ENCODE data around the gene SPATA32.
A peak's percentile ranks its signal among the peaks of the same experiment; 100 is the strongest.

SPATA32 gene

DNA sequence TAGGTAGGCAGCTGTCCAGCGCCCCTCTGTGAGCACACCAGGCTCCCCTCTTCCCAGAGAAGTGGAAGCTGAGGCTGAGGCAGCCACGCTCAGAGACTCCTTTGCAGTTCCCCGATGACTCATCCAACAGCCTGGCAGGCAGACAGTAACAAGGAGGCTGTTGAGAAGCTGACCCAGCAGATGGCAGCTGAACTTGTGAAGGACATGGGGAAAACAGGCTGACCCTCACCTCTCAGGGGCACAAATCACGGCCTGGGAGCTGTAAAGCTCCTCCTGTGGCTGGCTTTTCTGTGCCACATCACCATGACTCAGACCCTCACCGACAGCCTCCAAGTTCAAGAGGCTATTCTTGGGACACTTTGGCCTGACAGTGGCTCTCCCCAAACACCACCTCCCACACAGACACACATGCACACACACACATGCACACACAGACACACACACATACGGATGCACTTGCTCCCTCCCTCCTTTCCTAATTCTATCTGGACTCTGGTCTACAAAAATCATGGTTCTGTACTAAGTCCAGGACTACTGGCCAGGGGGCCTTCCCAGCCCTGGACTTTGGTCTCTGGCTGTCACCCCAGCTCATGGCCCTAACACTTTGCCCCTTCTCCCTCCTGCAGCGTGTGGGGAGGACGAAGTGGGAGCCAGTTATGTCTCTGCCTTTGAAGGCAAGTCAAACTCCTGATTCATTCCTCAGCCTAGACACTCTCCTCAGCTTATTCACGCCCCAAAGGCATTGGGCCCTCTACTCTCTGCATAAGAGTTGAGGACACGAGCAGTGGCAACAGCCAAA is 31.7 kb upstream of the SPATA32 start:
- DNase-seq: peak; percentile 93

DNA sequence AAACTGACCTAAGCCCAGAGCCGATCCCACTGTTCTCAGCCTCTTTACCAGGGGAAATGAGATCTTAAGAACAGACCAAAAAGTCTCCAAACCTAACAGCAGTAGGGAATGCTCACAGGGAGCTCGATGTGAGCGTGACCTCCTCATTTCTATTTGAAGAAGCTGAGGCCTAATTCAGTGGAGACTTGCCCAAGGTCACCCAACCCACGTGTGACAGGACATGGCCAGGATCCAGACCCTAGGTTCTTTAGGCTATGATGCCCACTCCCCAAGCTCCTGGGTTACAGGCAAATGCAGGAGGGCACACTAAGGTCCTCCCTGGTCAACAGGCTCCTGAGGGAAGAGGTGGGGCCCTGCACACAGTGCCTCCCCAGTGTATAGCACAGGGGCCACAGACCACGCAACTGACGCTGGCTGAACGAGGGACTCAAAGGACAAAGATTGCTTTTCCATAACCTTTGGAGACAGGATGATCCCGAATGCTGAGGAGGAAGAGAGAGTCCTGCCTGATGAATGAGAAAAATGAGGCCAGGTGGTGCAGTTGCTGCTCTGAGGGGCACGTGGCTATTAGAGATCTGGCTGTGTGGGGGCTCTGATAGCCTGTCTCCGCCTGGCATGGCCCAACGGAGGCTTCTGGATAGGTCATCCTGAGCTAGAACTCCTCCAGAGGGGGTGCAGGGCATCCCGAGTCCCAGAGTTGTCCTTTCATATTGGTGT is 31.0 kb upstream of the SPATA32 start:
- DNase-seq: no peak

DNA sequence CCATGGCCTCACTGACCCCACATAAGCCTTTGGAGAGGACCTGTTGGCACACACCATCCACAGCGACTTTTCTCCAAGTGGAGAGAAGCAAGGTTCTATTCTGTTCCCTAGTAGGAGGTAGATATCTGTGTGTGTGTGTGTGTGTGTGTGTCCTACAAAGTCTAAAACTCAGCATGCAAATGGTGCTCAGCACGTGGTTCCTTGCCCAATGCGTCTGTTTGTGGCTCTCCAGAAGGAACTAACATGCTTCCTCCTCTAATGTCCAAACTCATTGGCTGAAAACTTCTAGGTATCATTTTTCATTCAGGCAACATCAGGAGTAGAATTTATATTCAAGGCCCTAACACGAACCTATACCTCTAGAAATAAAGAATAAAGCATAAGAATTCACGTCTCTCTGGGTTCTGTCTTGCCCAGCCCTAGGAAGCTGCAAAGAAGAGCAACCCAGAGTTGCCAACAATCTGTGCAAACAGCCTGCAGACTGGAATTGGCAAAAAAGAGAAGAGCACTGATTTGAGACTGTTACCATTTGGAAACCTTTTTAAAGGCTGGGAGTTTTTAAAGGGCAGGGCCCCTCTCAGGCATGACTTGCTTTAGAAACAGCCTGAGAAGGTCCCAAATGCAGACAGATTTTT is 29.4 kb upstream of the SPATA32 start:
- DNase-seq: no peak

DNA sequence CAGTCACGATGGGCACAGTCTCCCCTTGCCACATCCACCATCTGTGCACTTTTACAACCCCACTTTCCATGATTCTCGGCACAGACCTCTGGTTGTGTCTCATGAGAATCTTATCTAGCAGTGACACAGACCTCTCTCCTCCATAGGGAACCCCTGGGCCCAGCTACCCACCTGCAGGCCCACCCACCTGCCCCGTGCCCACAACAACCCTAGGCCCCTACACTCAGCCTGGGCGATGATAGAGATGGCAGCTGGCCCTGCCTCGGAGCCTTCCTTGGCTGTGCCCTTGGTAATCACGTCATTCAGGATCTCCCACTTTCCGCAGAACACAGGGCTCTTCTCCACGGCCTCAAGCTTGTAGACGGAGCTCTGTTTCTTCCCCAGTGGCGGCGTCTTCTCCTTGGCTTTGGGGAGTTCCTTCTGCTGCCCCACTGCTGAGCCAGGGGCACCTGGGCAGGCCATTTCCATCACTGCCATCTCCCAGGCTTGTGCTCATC is 28.4 kb upstream of the SPATA32 start:
- no peak for DNase-seq

DNA sequence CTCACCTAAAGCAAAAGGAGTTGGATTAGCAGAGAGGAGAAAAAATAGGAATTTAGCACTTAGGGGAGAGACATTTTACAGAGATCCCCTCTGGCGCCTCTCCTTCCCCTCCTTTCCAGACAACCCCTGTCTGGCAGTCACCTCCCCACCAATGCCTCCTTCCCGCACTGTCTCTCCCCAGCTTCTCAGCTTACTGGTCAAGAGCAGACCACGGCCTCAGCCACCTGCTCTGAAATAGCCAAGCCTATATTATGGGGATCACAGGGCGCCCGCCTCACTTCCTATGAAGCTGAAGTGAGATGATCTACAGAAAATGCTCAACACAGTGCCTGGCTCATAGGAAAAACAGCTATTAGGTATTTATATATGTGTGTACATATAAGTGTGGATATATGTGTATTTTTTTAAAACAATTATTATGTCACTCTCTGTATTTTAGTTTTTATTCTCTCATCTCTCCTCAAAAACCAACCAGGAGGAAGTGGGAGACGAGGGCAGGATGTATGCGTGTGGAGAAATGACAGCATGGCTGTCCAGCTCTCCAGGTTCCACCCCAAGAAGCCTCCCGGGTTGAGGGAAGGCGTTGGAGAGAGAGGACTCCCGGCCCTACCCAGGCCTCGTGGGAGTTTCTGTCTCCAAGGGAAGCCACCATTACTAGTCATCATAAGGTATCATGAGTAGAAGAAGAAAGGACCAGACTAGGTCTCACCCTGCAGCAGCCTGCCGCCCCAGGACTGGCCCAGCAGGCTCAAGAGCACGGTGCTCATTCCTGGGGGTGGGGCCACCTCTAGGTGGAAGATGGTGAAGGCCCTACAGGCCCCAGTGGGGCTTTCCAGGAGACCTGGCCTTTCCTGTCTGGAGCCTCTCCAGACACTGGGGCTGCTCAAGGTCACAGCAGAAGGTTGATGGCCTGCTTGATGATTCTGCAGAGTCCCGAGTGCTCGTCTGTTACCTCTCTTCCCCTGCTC is 27.7 kb upstream of the SPATA32 start:
- no peak for DNase-seq

DNA sequence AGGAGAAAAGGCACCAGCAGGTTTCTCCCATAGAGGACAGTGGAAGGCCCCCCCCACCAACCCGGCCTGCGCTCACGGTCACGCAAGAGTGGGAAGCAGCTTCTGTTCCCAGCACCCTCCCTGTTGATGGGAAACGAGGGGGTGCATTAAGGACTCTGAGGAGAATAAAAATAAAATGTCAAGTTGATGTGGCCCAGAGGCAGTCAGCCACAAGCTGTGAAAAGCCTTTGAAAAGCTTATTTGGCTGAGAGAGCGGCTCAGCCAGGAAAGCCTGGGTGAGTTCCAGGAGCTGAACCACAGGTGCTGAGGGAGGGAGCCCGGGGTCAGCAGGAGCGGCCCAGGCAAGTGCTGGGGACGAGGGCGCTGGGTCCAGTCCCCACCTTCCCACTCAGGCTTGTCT is 26.9 kb upstream of the SPATA32 start:
- DNase-seq: no peak

DNA sequence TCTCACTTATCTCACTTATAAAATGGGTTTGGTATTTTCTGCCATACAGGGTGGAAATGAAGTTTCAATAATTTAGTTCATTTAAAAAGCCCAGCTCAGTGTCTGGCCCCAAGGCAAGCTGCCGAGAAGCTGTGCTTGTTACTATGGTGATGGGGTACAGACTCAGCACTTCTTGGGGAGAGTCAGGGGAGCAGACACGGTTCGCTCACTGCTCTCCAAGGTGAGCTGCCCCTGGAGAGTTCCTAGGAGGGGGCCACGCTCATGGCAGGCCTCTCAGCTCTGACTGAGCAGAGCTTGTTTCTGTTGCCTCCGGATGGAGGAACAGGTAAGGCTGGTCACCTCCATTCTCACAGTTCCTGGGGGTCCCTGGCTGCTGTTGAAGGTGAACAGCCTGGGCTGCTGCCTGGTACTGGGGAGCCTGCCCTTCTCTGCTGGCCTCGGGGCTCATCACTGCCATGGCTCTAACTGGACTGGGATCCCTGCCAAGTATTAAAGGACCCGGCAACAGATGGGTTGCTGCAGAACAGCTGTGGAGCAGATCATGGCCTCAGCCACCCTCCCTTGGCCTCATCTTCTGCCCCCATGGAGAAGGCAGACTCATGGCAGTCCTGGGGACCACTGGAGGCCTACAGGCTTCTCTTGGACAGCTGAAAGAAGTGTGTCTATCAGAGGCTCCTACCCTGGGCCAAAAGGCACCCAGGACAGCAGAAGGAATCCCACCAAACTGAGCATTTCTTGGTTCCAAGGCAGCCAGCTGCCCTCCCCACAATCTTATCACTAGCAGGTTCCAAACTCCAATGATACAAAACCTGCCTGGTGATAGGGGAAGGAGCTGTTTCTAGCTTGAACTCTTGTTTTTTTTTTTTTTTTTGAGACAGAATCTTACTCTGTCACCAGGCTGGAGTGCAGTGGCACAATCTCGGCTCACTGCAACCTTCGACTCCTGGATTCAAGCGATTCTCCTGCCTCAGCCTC is 25.9 kb upstream of the SPATA32 start:
- no peak for DNase-seq

DNA sequence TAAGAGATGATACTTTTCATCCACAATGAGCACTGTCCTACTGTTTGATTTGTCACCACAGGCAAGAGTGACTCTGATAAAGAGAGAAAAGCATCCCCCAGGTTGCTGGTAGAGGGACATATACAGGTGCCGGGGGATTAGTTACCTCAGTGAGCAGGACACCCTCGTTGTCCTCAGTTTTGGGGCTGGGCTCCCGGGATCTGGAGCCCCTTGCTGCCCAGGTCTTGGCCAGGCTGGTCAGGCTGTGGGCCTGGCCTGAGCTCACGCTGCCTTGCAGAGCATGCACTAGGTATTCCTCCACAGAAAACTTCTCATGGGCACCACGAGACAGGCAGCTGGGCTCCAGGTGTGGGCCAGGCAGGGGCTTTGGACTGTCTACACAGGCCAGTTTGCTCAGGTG is 24.4 kb upstream of the SPATA32 start:
- DNase-seq: no peak

DNA sequence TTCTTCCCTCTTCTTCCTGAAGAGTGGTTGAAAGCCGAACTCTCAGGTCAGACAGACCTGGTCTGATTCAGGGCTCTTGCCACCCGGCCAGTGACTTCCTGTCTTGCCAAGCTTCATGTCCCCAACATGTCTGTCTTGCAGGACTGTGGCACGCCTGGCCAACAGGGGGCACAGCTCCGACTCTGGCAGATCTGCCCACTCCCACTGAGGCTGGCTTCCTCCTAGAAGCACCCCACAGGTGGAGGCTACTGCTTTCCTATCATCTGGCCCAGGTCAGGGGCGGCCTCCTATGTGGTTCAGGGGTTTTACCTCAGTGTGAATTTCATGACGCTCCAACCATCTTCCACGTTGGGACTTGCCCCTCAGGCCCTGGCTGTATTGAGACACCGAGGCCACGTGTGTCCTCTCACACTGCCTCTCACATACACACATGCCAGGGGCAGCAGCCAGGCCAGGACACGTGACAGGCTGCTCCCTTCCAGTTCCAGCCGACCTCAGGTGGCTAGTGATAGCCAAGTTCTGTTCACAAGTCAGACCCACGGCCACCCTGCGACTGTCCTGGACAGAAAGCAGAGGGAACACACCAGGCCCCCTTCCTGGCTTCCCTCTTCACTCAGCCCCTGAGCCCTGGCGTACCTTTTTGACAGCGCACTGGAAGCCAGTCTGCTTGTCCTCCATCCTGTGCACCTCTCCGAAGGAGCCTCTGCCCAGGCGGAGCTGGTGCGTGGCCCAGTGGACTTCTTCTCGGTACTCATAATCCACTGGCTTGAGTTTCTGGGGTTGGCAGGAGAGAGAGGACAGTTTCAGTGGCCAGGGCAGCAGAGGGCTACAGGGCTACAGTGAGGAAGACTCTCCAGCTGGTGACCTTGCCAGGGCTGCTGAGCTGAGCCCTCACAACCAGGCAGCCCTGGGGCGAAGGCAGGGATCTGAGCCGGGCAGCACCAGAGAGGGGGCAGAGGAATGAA is 22.6 kb upstream of the SPATA32 start:
- DNase-seq: no peak

DNA sequence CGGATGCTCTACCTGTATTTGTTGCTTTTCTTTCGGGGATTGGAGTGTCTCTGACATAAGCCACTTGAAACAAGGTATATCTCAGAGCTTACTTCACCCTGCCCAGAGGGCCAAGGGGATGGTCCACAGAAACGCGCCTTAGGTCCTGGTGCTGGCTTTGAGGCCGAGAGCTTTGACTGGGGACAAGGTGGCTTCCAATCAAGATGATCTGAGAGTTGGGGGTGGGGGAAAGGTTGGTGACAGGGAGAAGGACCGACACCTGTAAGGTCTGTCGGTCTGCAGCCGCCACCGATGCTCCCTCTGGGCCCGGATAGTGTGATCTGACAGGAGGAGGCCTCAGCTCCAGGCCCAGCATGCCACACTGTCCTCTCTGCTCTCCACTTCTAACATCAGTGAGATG is 21.8 kb upstream of the SPATA32 start:
- no peak for DNase-seq

DNA sequence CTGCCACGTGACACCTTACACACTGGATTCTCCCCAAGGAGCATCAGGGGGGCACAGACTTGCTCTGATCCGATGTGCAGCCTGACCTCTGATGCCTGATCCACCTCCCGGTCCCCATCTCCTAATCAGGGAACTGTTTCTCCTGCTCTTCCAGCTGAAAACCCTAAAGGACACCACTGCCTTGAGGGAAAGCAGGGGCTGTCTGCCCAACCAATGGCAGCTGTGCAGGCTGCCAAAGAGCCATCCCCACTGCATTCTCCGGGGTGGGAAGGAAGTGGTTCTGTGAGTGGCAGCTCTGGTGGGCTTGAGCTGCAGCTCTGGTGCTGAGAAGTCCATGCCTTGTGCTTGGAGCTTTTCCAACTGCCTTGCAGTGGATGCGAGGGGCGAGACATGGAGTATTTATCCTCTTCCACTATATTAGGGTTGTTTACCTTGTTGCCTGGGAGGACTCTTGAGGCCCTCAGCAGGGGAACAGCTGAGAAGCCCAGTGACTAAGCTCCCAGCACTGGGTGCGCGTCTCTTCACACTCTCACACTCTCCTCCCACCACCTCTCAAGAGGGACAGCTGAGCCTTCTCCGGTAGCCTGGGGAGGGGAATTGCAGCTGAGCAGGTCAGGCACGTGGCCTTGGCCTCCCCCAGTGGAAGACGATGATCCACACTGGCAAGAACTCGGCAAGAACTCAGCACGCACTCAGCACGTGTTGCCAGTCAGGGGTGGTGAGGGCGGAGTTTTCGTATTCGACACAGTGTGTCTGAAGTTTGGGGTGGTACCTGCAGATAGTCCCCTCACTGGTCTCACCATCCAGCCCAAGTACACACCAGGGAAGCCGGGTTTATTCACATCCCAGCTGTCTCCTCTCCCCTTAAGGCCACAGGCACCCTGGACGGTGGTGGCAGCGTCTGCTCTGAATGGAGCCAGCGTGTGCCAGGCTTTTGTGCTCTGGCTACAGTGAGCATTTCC is 21.1 kb upstream of the SPATA32 start:
- peak; percentile 24 for DNase-seq

DNA sequence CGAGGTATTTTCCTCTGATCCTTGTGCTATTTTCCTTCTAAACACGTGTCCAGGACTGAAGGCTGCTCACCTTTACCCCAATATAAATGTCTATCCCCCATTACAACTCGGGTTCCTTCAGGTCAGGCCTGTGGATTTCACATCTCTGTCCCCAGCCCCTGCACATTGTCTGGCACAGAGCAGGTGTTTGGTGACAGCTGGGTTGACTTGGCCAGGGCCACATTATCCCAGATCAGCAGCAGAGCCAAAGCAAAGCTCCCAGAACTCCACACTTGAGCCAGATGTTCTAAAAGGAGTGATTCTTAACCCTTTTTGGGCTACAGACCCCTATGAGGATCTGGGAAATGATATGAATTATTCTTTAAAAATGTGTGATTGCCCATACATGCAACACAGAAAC is 18.0 kb upstream of the SPATA32 start:
- no peak for DNase-seq

DNA sequence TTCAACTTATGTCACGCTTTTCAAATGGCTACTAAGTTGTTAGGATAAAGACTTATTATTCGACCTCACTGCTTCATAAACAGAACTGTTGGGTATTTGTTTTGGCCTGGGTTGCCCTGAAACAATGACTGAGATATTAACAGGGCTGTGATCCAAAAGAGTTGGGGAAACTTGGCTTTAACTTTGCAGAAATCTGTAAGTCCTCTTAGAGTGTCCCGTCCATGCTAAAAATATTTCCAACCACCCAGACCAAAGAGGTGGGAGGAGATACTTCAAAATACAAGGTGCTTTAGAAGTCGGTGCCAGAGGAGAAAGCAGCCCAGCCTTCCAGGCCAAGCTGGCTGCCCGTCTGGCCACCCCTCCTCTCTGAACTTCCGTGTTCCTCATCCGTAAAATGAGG is 16.1 kb upstream of the SPATA32 start:
- no peak for DNase-seq

DNA sequence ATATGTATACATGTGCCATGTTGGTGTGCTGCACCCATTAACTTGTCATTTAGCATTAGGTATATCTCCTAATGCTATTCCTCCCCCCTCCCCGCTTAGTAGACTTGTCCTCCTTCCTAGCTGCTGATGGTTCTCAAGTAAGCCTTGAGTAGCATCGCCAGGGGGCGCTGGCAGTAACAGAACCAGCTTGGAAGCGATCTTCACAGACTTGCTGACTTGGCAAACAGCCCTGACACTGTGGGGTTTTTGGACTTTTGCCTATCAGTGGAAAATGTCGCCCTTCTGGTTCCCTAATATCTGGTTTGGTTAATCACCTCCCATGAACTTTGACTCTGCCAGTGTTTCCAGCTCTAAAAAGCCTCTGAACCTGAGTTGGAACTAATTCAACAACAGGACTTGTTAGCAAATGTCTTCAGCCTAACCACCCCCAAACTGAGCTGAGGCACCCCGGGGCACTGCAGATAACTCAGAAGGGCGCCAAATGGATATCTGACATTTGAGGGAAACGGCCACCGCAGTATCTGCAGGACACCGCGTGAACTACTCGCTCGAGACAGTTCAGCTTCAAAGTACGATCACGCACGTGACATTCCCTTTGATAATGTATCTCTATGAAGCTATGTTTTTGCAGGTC is 15.4 kb upstream of the SPATA32 start:
- peak; percentile 76 for DNase-seq

DNA sequence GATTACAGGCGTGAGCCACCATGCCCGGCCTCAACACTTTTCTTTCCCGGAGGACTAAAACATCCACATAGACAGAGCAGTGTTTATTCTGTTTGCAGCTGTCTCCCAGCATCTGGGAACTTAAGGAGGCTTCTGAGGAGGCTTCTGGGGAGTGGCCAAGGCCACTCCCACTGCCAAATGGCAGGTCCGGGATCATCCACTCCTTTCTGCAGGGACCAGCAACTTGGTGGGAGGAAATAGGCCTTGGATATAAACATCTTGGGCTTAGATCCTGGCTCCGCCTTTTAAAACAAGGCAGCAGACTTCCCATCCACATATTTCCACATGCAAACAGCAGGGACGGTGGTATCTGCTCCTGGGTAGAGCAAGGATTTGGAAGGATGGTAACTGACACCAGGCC is 14.1 kb upstream of the SPATA32 start:
- no peak for DNase-seq

DNA sequence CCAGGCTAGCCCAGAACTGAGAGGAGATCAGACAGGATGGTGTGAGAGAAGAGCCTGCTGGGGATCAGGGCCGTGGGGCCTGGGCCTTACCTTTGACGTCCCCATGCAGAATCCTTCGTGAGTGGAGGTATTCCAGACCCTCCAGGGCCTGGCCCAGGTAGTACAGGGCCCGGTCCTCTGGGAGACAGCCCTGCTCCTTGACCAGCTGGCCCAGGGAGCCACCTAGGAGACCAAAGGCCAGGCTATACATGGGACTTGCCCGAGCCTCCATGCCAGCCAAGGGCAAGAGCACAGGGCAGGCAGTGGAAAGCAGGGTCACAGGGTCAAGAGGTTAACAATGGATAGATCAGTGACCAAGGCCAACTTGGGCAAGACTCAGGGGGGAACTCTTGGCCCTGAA is 12.1 kb upstream of the SPATA32 start:
- DNase-seq: no peak

DNA sequence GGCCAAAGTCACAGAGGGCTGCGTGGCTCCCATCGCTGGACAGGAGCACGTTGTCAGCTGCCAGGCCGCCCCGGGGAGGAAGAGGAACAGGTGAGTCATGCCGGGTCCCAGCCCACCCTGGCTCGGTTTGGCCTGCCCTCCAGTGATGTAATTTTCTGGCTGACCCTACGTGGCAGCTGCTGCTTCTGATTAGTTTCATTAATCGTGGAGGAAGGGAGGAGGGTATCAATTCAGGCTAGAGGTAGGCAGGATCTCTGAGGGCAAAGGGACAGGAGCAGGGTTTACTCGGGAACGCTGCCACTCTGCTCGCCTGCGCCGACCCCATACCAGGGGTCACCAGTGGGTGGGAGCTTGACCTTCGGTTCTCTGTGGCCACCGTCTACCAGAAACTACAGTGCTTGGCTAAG is 11.7 kb upstream of the SPATA32 start:
- DNase-seq: no peak

DNA sequence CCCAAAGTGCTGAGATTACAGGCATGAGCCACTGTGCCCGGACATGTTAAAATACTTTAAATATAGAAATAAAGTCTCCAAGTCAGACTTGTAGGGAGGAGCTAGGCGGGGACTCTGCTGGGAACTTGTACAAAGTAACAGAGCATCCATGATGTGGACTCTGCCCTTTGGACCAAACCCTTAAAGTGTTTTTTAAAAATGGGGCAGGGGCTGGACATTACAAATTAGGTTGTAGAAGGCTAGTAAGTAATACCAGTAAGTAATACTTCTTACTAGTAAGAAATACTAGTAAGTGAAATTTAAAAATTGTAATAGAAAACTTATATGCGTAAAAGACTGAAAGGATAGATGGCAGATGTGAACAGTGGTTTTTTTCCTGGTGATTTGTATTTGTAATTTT is 9.7 kb upstream of the SPATA32 start:
- DNase-seq: no peak
